NCI-H510A treated with DMSO at 0.1 percent for 48 hours (cell line): ENCODE results near the gene AOC3.
"Not testable (repeated sequence)": the region's sequence is repeated elsewhere in the genome, so short reads cannot be mapped to it uniquely, and the experiment has no call there.

ENCODE experiments used
- DNase-seq: peaks from one replicate; lab custom pipeline; 2025; lab: John Stamatoyannopoulos, UW

AOC3 gene

DNA sequence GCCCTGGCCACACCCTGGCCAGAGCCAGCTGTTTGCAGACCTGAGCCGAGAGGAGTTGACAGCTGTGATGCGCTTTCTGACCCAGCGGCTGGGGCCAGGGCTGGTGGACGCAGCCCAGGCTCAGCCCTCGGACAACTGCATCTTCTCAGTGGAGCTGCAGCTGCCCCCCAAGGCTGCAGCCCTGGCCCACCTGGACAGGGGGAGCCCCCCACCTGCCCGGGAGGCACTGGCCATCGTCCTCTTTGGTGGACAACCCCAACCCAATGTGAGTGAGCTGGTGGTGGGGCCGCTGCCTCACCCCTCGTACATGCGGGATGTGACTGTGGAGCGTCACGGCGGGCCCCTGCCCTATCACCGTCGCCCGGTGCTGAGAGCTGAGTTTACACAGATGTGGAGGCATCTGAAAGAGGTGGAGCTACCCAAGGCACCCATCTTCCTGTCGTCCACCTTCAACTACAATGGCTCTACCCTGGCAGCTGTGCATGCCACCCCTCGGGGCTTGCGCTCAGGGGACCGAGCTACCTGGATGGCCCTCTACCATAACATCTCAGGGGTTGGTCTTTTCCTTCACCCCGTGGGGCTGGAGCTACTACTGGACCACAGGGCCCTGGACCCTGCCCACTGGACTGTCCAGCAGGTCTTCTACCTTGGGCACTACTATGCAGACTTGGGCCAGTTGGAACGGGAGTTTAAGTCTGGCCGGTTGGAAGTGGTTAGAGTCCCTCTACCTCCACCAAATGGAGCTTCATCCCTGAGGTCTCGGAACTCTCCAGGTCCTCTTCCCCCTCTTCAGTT, 6.0 kb upstream of the AOC3 start:
- DNase-seq, result no peak

DNA sequence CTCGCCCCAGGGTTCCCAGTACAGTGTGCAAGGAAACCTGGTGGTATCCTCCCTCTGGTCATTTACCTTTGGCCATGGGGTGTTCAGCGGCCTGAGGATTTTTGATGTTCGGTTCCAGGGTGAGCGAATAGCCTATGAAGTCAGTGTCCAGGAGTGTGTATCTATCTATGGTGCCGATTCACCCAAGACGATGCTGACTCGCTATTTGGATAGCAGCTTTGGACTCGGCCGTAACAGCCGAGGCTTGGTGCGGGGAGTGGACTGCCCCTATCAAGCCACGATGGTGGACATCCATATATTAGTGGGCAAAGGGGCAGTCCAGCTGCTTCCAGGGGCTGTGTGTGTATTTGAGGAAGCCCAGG, 5.5 kb upstream of the AOC3 start:
- DNase-seq, result no peak

- no peak for DNase-seq
Observed at GRCh38 chr17:42845918-42846593, 4.9 kb upstream of the AOC3 start.

- DNase-seq, result no peak
Observed at GRCh38 chr17:42846594-42847280, 4.3 kb upstream of the AOC3 start.

- no peak for DNase-seq
Observed at GRCh38 chr17:42848093-42848492, 2.9 kb upstream of the AOC3 start.

- DNase-seq, result no peak
Observed at GRCh38 chr17:42849031-42849430, 2.0 kb upstream of the AOC3 start.

GRCh38 chr17:42849451-42850181, 1.4 kb upstream of the AOC3 start:
- no peak for DNase-seq

GRCh38 chr17:42851371-42852240, 607 bp downstream of the AOC3 start:
- DNase-seq, result not testable (repeated sequence)

DNA sequence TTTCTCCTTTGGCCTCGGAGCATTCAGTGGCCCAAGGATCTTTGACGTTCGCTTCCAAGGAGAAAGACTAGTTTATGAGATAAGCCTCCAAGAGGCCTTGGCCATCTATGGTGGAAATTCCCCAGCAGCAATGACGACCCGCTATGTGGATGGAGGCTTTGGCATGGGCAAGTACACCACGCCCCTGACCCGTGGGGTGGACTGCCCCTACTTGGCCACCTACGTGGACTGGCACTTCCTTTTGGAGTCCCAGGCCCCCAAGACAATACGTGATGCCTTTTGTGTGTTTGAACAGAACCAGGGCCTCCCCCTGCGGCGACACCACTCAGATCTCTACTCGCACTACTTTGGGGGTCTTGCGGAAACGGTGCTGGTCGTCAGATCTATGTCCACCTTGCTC, 1.4 kb downstream of the AOC3 start:
- DNase-seq, result no peak

- no peak for DNase-seq
Observed at GRCh38 chr17:42853004-42853403, 2.0 kb downstream of the AOC3 start.

- DNase-seq, result no peak
Observed at GRCh38 chr17:42853597-42853967, 2.6 kb downstream of the AOC3 start.

DNA sequence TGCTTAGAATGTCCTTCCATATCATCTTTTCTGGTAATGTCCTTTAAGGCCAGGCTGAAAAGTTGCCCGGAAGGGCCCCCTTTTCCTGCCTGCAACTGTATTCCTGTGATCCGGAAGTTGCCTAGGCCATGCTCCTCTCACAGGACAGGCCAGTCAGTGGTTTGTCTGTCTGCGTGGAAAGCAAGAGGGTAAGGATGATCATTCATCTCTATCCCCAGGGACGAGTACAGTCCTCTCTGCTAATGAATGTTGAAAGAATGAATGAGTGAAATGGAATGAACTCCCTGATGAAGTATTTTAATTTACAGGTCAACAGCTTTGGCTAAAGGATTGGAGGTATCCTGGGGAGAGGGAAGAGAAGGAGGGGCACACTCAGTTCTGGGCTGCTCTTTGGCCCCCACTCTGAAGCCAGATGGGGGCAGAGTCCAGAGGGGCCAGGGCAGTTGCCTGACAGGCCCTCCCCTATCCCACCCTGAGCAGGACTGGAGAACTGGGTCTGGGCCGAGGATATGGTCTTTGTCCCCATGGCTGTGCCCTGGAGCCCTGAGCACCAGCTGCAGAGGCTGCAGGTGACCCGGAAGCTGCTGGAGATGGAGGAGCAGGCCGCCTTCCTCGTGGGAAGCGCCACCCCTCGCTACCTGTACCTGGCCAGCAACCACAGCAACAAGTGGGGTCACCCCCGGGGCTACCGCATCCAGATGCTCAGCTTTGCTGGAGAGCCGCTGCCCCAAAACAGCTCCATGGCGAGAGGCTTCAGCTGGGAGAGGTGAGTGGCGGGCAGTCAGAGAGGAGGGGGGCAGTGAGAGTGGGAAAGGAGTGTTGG, 3.2 kb downstream of the AOC3 start:
- no peak for DNase-seq

GRCh38 chr17:42855048-42855596, 4.1 kb downstream of the AOC3 start:
- DNase-seq, result no peak

GRCh38 chr17:42856093-42856492, 5.1 kb downstream of the AOC3 start:
- DNase-seq, result not testable (repeated sequence)

DNA sequence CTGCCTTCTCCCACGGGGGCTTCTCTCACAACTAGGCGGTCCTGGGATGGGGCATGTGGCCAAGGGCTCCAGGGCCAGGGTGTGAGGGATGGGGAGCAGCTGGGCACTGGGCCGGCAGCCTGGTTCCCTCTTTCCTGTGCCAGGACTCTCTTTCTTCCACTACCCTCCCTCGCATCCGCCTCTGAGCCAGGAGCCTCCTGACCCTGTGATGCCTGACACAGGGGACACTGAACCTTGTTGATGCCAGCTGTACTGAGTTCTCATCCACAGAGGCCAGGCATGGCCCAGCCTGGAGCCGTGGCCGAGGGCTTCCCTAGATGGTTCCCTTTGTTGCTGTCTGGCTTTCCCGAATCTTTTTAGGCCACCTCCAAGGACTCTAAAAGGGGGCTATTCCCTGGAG, 5.5 kb downstream of the AOC3 start:
- not testable (repeated sequence) for DNase-seq

DNA sequence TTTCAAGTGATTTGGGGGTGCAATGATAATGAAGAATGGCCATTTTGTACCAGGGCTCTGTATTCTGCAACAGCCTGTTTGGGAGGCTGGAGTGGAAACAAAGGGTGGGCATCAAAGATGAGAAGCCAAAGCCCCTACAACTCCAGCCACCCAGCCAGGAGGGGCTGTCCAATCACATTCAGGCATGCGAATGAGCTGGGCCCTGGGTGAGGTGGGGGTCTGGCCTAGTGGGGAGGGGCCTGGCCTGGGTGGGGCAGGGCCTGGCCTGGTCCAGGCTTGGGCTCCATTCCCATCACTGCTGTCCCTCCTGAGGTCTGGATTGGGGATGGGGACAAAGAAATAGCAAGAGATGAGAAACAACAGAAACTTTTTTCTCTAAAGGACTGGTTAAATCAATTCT, 6.4 kb downstream of the AOC3 start:
- no peak for DNase-seq

- DNase-seq, result no peak
Observed at GRCh38 chr17:42865638-42866094, 14.7 kb downstream of the AOC3 start.

- DNase-seq, result no peak
Observed at GRCh38 chr17:42866216-42866615, 15.2 kb downstream of the AOC3 start.

DNA sequence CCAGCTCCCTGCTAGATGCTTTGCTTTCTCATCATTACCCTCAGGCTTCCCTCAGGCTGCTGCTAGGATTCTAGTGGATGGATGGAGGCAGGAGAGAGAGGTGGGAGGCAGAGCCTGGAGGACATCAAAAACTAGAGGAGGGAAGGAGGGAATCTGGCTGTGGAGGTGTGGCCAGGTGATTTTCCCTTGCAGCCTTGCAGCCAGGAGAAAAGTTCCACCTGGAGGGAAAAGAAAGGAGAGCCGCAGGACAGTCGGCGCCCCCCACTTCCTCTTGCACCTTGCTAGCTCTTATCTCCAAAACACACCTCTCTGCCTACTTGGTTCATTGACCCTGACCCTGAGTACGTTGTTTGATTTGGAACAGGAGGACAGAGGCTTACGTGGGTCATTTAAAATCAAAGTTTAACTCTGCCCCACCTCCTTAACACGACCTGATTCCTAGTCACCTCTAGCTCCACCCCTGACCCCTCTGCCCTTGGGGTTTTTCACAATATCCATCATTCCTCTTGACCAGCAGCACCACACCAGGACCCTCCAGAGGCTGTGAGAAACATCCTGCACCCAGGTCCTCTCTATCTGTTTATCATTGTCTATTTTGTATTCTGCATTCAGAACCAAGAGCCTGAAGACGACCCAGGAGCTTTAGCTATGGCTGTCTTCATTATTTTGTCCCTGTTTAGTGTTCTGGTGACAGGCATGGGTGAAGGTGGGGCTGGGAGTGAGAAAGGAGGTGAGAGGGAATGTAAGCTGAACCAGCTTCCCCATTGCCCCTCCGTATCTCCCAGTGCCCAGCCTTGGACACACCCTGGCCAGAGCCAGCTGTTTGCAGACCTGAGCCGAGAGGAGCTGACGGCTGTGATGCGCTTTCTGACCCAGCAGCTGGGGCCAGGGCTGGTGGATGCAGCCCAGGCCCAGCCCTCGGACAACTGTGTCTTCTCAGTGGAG, 15.9 kb downstream of the AOC3 start:
- no peak for DNase-seq
